Neural progenitor cell (in vitro differentiated cells): ENCODE results near the gene SKOR1. TPM values are rescaled to one million over a fixed set of nuclear protein-coding genes. Genes with fewer than 3 reads are reported as not detected.
A peak's percentile ranks its signal among the peaks of the same experiment; 100 is the strongest.

Experiments used
- DNase-seq: peaks from one replicate; pipeline ENCODE4 v3.0.0-alpha.2; 2016; ENCODE audit warnings: low spot score
- H2AFZ ChIP-seq: fragments of 200-600 bp; sonication (generic); replicated peaks from 2 replicates; pipeline ENCODE4 v1.6.1; 2016; ENCODE audit warnings: antibody characterized with exemption
- H3F3A ChIP-seq: fragments of 200-600 bp; sonication (generic); 2 replicates; pipeline ENCODE4 v1.6.1; 2016; ENCODE audit warnings: antibody characterized with exemption, low read depth
- H3K27ac ChIP-seq: fragments of 200-600 bp; sonication (generic); 2 replicates; pipeline ENCODE4 v1.5.1; 2016; ENCODE audit warnings: mild to moderate bottlenecking
- H3K27me3 ChIP-seq: fragments of 200-600 bp; sonication (generic); 2 replicates; pipeline ENCODE4 v1.6.1; 2016; ENCODE audit warnings: mild to moderate bottlenecking, moderate library complexity
- H3K36me3 ChIP-seq: fragments of 200-600 bp; sonication (generic); 2 replicates; pipeline ENCODE4 v1.5.1; 2016
- H3K4me1 ChIP-seq: fragments of 200-600 bp; sonication (generic); 2 replicates; pipeline ENCODE4 v1.6.1; 2016; ENCODE audit warnings: mixed run types
- H3K4me2 ChIP-seq: fragments of 200-600 bp; sonication (generic); 2 replicates; pipeline ENCODE4 v1.6.1; 2016
- H3K4me3 ChIP-seq: fragments of 200-600 bp; sonication (generic); 2 replicates; pipeline ENCODE4 v1.5.1; 2016
- H3K79me2 ChIP-seq: fragments of 200-600 bp; sonication (generic); 2 replicates; pipeline ENCODE4 v1.6.1; 2016; ENCODE audit warnings: low read depth
- H3K9ac ChIP-seq: fragments of 200-600 bp; sonication (generic); 2 replicates; pipeline ENCODE4 v1.6.1; 2016
- H3K9me3 ChIP-seq: fragments of 200-600 bp; sonication (generic); 2 replicates; pipeline ENCODE4 v1.5.1; 2016; ENCODE audit warnings: low read depth
- H4K20me1 ChIP-seq: fragments of 200-600 bp; sonication (generic); 2 replicates; pipeline ENCODE4 v1.6.1; 2016; ENCODE audit warnings: low read depth
- H3K27ac Mint-ChIP-seq: 3 replicates; pipeline ENCODE4 v1.8.0; 2021; ENCODE audit warnings: mixed read lengths
- H3K27me3 Mint-ChIP-seq: 2 replicates; pipeline ENCODE4 v1.8.0; 2022; ENCODE audit warnings: low read depth, mild to moderate bottlenecking, inconsistent platforms, moderate library complexity, mixed read lengths; ENCODE audit not compliant: insufficient read depth
- H3K36me3 Mint-ChIP-seq: 3 replicates; pipeline ENCODE4 v1.8.0; 2021; ENCODE audit warnings: mixed read lengths
- H3K4me1 Mint-ChIP-seq: 3 replicates; pipeline ENCODE4 v1.8.0; 2021; ENCODE audit warnings: mixed read lengths
- H3K4me3 Mint-ChIP-seq: 3 replicates; pipeline ENCODE4 v1.8.0; 2021; ENCODE audit warnings: mild to moderate bottlenecking, moderate library complexity, mixed read lengths
- H3K9me3 Mint-ChIP-seq: 3 replicates; pipeline ENCODE4 v1.8.0; 2020; ENCODE audit warnings: mixed read lengths
- EZH2 ChIP-seq: fragments of 200-600 bp; sonication (generic); IDR thresholded peaks from 2 replicates; pipeline ENCODE4 v1.6.1; 2017; ENCODE audit warnings: antibody characterized with exemption, mild to moderate bottlenecking, moderate library complexity
- EZH2phosphoT487 ChIP-seq: fragments of 200-600 bp; sonication (generic); IDR thresholded peaks from 2 replicates; pipeline ENCODE4 v1.6.1; 2017; ENCODE audit warnings: antibody characterized with exemption
- total RNA-seq: library from RNA; depleted of rRNA; stranded (reverse); fragments of >200 nt; gene quantifications from 2 replicates; pipeline ENCODE4 v1.2.3, GENCODE V29; 2015; ENCODE audit warnings: low replicate concordance
- TF ChIP-seq, protein P1 (sequence below): fragments of 200-600 bp; sonication (generic); IDR thresholded peaks from 2 replicates; pipeline ENCODE4 v1.5.1; 2017; ENCODE audit warnings: antibody characterized with exemption, mild to moderate bottlenecking

Gene SKOR1
- total RNA-seq, 1 donor from 2014 or later, result 0.51 TPM

DNA sequence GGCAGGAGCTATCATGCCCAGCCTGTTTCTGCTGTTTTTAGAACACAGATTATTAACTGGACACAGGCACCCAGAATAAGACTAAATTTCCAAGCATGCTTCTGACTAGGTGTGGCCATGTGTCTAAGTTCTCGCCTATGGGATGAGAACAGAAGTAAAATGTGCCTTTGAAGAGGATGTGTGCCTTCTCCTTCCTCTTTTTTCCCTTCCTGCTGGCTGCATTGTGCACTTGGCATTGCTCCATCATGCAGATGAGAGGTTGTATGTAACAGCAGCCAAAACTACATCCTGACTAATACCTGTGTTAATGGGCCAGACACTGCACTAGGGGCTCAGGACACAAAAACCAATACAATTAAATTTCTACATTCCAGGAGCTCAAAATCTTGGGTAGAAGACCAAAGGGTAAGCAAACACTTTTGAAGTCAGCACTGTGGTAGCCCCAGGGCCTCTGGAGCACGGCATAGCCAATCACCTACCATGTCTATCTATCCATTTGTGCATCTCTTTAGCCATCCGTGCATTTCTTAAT is 55.4 kb downstream of the SKOR1 start:
- Histone ChIP-seq H3K9ac (no peak overlapping the region), H3K36me3 (no peaks in the 10 kb centered on the region), H3K27ac (no peak overlapping the region), H3K4me1 (peaks cover 24% of the 10 kb centered on the region), H3K79me2 (no peaks in the 10 kb centered on the region), H3F3A (peaks cover 15% of the 10 kb centered on the region), H3K27me3 (peaks cover 7% of the 10 kb centered on the region), H3K4me2 (no peak overlapping the region), H4K20me1 (no peaks in the 10 kb centered on the region), H3K4me3 (no peak overlapping the region), H3K9me3 (no peaks in the 10 kb centered on the region), H2AFZ (no peak overlapping the region)
- no peaks in the 10 kb centered on the region for H3K9me3 Mint-ChIP-seq
- no peak overlapping the region for H3K4me3 Mint-ChIP-seq
- no peaks in the 10 kb centered on the region for H3K36me3 Mint-ChIP-seq
- TF ChIP-seq EZH2 (no peak), EZH2phosphoT487 (no peak)
- TF ChIP-seq, protein P1, sequence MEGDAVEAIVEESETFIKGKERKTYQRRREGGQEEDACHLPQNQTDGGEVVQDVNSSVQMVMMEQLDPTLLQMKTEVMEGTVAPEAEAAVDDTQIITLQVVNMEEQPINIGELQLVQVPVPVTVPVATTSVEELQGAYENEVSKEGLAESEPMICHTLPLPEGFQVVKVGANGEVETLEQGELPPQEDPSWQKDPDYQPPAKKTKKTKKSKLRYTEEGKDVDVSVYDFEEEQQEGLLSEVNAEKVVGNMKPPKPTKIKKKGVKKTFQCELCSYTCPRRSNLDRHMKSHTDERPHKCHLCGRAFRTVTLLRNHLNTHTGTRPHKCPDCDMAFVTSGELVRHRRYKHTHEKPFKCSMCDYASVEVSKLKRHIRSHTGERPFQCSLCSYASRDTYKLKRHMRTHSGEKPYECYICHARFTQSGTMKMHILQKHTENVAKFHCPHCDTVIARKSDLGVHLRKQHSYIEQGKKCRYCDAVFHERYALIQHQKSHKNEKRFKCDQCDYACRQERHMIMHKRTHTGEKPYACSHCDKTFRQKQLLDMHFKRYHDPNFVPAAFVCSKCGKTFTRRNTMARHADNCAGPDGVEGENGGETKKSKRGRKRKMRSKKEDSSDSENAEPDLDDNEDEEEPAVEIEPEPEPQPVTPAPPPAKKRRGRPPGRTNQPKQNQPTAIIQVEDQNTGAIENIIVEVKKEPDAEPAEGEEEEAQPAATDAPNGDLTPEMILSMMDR, result no peak
- peaks cover 53% of the 10 kb centered on the region for H3K4me1 Mint-ChIP-seq
- H3K27ac Mint-ChIP-seq, result no peak overlapping the region
- no peak for DNase-seq
- peaks cover 4% of the 10 kb centered on the region for H3K27me3 Mint-ChIP-seq

DNA sequence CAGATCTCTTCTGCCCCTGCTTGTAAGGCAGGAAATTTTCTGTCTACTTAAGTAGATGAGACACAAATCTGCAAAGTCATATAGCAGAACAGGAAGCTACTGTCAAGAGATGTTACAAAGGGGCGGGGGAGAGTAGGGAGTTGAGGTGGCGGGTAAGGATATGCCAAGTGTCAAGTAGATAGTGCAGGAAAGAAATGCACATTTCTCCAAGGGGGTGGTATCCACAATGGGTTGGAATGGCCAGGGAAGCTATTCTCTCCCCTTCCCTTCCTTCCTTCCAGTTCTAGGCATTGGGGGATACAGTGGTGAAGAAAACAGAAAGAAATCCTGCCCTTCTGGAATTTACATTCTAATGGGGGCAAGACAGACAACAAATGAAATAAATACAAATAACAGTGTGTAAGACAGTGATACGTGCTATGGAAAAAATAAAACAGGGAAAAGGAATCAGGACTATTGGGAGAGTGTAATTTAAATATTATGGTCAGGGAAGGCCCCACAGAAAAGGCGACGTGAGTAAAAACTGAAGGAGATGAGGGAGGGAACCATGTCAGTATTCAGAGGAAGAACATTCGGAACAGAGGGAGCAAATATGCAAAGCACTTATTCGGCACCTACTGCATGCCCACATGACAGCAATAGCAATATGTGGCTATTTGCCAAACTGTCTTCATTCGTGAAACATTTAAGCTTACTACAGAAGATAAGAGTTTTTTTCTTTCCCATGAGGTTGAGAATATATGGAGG is 57.4 kb downstream of the SKOR1 start:
- peak overlapping the region; percentile 92 for H2AFZ ChIP-seq
- Mint-ChIP-seq H3K36me3 (no peaks in the 10 kb centered on the region), H3K27ac (no peak overlapping the region), H3K9me3 (no peaks in the 10 kb centered on the region), H3K4me3 (no peak overlapping the region), H3K4me1 (peaks cover 54% of the 10 kb centered on the region), H3K27me3 (peaks cover 4% of the 10 kb centered on the region)
- no peak overlapping the region for H3K4me3 ChIP-seq
- H3K36me3 ChIP-seq, result no peaks in the 10 kb centered on the region
- no peaks in the 10 kb centered on the region for H3K79me2 ChIP-seq
- TF ChIP-seq, protein P1, result no peak
- no peak for TF ChIP-seq EZH2phosphoT487
- no peak for TF ChIP-seq EZH2
- H4K20me1 ChIP-seq, result no peaks in the 10 kb centered on the region
- H3K9ac ChIP-seq, result no peak overlapping the region
- peaks cover 15% of the 10 kb centered on the region for H3F3A ChIP-seq
- peaks cover 24% of the 10 kb centered on the region for H3K4me1 ChIP-seq
- peaks cover 8% of the 10 kb centered on the region for H3K27me3 ChIP-seq
- H3K27ac ChIP-seq, result no peak overlapping the region
- DNase-seq, result no peak
- peak overlapping the region; percentile 49 for H3K4me2 ChIP-seq
- H3K9me3 ChIP-seq, result no peaks in the 10 kb centered on the region

DNA sequence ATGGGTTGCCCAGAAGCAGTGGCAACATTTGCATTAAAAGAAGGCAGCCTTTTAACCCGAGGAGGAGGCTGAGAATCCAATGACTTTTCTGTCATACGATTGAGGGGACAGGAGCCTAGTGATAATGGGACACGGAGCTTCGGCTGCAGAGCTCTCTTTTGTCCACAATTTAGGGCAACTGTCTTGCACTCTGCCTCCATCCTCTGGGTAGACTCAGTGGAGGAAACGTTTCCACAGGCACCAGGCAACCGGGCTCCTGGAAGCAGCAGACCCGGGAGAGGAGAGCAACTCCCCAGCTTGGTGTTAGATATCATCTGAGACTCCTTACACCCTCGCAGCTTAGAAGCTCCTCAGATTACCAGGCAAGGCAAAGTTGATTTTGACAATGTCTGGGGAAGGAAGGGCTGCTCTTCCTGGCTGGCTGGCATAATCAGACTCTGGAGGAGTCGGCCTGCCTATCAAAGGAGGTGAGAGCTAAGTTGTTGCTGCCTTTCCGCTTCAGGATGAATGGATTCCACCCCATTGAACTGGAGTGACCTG is 58.0 kb downstream of the SKOR1 start:
- H3K4me3 ChIP-seq, result no peak overlapping the region
- H3F3A ChIP-seq, result peaks cover 15% of the 10 kb centered on the region
- H3K36me3 ChIP-seq, result no peaks in the 10 kb centered on the region
- TF ChIP-seq, protein P1, result no peak
- no peak for TF ChIP-seq EZH2phosphoT487
- no peak for TF ChIP-seq EZH2
- Mint-ChIP-seq H3K9me3 (no peaks in the 10 kb centered on the region), H3K4me1 (peaks cover 56% of the 10 kb centered on the region), H3K36me3 (no peaks in the 10 kb centered on the region), H3K27me3 (peaks cover 6% of the 10 kb centered on the region), H3K27ac (no peak overlapping the region), H3K4me3 (no peak overlapping the region)
- no peaks in the 10 kb centered on the region for H4K20me1 ChIP-seq
- H3K27ac ChIP-seq, result no peak overlapping the region
- no peaks in the 10 kb centered on the region for H3K9me3 ChIP-seq
- peaks cover 24% of the 10 kb centered on the region for H3K4me1 ChIP-seq
- H3K4me2 ChIP-seq, result peak overlapping the region; percentile 49
- H2AFZ ChIP-seq, result peak overlapping the region; percentile 92
- peak; percentile 26 for DNase-seq
- no peak overlapping the region for H3K9ac ChIP-seq
- H3K79me2 ChIP-seq, result no peaks in the 10 kb centered on the region
- H3K27me3 ChIP-seq, result peaks cover 8% of the 10 kb centered on the region
